ENCODE measurements around the gene A1CF. TPM values are rescaled to one million over a fixed set of nuclear protein-coding genes. Genes with fewer than 3 reads are reported as not detected.

Gene A1CF
- total RNA-seq, 1 experiment from 2014 or later: not detected

- POLR2A ChIA-PET (ENCODE audit: unreplicated experiment): no interaction called here
- BruUV-seq (replicated peaks): no TSS peak
- no peaks in the 10 kb centered on the region for H3K36me3 ChIP-seq (ENCODE audit: low read depth)
- H3K27ac ChIP-seq: no peak overlapping the region
- peaks cover 5% of the 10 kb centered on the region; the same call in 1 of the 2 replicates for H3K27me3 ChIP-seq (ENCODE audit: insufficient read depth, low read depth)
- H3F3A ChIP-seq (ENCODE audit: insufficient read depth, low read depth): no peaks in the 10 kb centered on the region
- no peak for DNase-seq
- no peak for TF ChIP-seq EZH2 (IDR thresholded peaks at IDR 0.05; ENCODE audit: low read depth)
- TF ChIP-seq, protein P1, sequence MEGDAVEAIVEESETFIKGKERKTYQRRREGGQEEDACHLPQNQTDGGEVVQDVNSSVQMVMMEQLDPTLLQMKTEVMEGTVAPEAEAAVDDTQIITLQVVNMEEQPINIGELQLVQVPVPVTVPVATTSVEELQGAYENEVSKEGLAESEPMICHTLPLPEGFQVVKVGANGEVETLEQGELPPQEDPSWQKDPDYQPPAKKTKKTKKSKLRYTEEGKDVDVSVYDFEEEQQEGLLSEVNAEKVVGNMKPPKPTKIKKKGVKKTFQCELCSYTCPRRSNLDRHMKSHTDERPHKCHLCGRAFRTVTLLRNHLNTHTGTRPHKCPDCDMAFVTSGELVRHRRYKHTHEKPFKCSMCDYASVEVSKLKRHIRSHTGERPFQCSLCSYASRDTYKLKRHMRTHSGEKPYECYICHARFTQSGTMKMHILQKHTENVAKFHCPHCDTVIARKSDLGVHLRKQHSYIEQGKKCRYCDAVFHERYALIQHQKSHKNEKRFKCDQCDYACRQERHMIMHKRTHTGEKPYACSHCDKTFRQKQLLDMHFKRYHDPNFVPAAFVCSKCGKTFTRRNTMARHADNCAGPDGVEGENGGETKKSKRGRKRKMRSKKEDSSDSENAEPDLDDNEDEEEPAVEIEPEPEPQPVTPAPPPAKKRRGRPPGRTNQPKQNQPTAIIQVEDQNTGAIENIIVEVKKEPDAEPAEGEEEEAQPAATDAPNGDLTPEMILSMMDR (conservative IDR thresholded peaks at IDR 0.05): no peak
- H3K4me3 ChIP-seq: no peak overlapping the region
- H3K79me2 ChIP-seq (ENCODE audit: low read depth): no peaks in the 10 kb centered on the region
- H3K4me1 ChIP-seq (replicated peaks; ENCODE audit: insufficient read depth): no peaks in the 10 kb centered on the region
- intact Hi-C loops (cut with micrococcal nuclease; ENCODE audit: unreplicated experiment): loop anchor here (10.0 kb wide), 1 partner anchor 125 kb away; no protein-coding TSS in a partner anchor
- no peaks in the 10 kb centered on the region for H3K9me2 ChIP-seq (ENCODE audit: insufficient read depth)
- peaks cover 5% of the 10 kb centered on the region; the same call in 1 of the 2 replicates for H3K9me3 ChIP-seq (ENCODE audit: insufficient read depth, low read depth)
- H4K20me1 ChIP-seq (ENCODE audit: insufficient read depth): no peaks in the 10 kb centered on the region
- no peak overlapping the region for H2AFZ ChIP-seq
- CTCF ChIA-PET: no interaction called here
- H3K4me2 ChIP-seq: no peak overlapping the region
Observed at GRCh38 chr10:50809596-50809995, 75.8 kb downstream of the A1CF start.

GRCh38 chr10:50807851-50808776 lies 77.3 kb downstream of the A1CF start:
- ChIA-PET CTCF (no interaction called here), POLR2A (ENCODE audit: unreplicated experiment) (no interaction called here)
- H2AFZ ChIP-seq: no peak overlapping the region
- H3F3A ChIP-seq (ENCODE audit: insufficient read depth, low read depth): no peaks in the 10 kb centered on the region
- H4K20me1 ChIP-seq (ENCODE audit: insufficient read depth): no peaks in the 10 kb centered on the region; the same call in 1 of the 2 replicates
- H3K36me3 ChIP-seq (ENCODE audit: low read depth): no peaks in the 10 kb centered on the region
- no peaks in the 10 kb centered on the region for H3K9me2 ChIP-seq (ENCODE audit: insufficient read depth)
- H3K4me2 ChIP-seq: no peak overlapping the region
- intact Hi-C loops (cut with micrococcal nuclease; ENCODE audit: unreplicated experiment): loop anchor here (10.0 kb wide), 1 partner anchor 127 kb away; no protein-coding TSS in a partner anchor
- no peaks in the 10 kb centered on the region; the same call in 1 of the 2 replicates for H3K9me3 ChIP-seq (ENCODE audit: insufficient read depth, low read depth)
- no peak overlapping the region for H3K27ac ChIP-seq
- TF ChIP-seq, protein P1 (conservative IDR thresholded peaks at IDR 0.05): no peak
- no peak for TF ChIP-seq EZH2 (IDR thresholded peaks at IDR 0.05; ENCODE audit: low read depth)
- no peaks in the 10 kb centered on the region for H3K79me2 ChIP-seq (ENCODE audit: low read depth)
- no peak overlapping the region for H3K4me3 ChIP-seq
- DNase-seq: no peak
- no peaks in the 10 kb centered on the region for H3K4me1 ChIP-seq (replicated peaks; ENCODE audit: insufficient read depth)
- BruUV-seq (replicated peaks): no TSS peak
- H3K27me3 ChIP-seq (ENCODE audit: insufficient read depth, low read depth): peaks cover 5% of the 10 kb centered on the region; the same call in 1 of the 2 replicates

DNA sequence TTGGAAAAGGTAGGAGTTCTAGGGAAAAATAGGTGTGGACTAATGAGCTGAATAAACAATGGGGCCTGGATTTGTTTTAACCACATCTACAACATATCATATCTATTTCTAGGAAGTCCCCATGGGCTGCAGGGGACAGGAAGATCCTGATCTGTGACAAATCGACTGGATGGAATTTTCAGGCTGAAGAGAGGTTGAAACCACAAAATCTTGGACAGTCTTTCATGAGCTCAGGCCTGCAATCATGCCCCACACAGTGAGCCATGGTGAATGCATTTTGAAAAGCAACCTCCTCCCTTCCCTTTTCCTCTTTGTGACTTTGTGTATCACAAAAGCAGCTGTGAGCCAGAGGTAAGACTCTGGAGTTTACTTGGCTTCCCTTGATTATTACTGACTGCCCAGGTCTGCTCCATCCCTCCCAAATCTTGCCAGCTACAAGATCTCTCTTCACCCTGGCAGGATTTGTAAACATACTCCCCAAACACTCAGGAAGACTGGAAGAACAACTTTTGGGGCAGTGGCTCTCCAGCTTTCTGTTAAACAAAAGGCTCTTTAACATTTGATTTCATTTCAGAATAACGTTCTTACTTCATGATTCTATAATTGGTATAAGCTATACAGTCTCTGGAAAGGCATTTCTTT lies 79.3 kb downstream of the A1CF start:
- no peak overlapping the region for H2AFZ ChIP-seq
- H3K27me3 ChIP-seq (ENCODE audit: insufficient read depth, low read depth): no peaks in the 10 kb centered on the region
- no peaks in the 10 kb centered on the region for H3F3A ChIP-seq (ENCODE audit: insufficient read depth, low read depth)
- intact Hi-C loops (cut with micrococcal nuclease; ENCODE audit: unreplicated experiment): loop anchor here (10.0 kb wide), 1 partner anchor 129 kb away; no protein-coding TSS in a partner anchor
- H3K79me2 ChIP-seq (ENCODE audit: low read depth): no peaks in the 10 kb centered on the region
- no peaks in the 10 kb centered on the region for H3K36me3 ChIP-seq (ENCODE audit: low read depth)
- no TSS peak for BruUV-seq (replicated peaks)
- no peak for DNase-seq
- H3K27ac ChIP-seq: no peak overlapping the region
- ChIA-PET CTCF (no interaction called here), POLR2A (ENCODE audit: unreplicated experiment) (interaction anchor here (0.6 kb wide), 2 partner anchors 112 to 527 kb away, joined by 3 read pairs; no protein-coding TSS in a partner anchor)
- TF ChIP-seq EZH2 (IDR thresholded peaks at IDR 0.05; ENCODE audit: low read depth): no peak
- TF ChIP-seq, protein P1 (conservative IDR thresholded peaks at IDR 0.05): no peak
- no peaks in the 10 kb centered on the region for H3K9me2 ChIP-seq (ENCODE audit: insufficient read depth)
- H3K4me2 ChIP-seq: no peak overlapping the region
- H4K20me1 ChIP-seq (ENCODE audit: insufficient read depth): no peaks in the 10 kb centered on the region; the same call in 1 of the 2 replicates
- H3K4me3 ChIP-seq: no peak overlapping the region
- H3K9me3 ChIP-seq (ENCODE audit: insufficient read depth, low read depth): no peaks in the 10 kb centered on the region; the same call in 1 of the 2 replicates
- H3K4me1 ChIP-seq (replicated peaks; ENCODE audit: insufficient read depth): no peaks in the 10 kb centered on the region
